ENCODE measurements around the gene NFATC2.

DNA sequence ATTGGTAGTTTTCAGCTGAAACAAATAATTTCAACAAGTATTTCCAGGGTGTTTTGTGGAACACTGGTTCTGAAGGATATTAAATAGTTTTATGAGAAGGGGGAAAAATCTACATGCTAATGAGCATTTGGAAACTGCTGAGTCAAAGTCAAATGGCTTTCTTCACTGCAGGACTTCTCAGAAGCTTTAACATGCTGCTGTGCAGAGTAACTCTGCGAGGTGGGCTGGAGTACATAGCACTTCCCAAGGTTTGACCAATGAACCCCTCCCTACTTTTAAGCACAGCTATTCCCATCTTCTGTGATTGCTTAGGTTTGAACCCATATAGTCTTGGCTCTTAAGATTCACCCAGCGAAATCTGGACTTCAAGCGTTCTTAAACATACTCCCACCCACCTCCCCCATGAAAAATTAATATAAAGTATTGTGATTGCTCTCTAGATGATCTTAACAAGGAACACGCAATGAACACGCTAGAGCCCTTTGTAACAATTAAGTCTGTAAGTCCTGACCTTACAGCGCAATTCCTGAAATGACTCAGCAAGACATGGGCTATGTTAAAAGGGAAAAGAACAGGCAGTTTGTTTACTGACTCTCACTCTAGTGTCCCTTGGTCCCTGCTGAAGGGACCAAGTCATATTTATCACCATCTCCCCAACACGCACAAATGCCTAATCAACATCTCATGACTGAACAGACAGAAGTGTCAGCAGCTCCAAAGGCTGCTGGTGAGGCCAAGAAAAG lies 105.2 kb downstream of the NFATC2 start:
- TF ChIP-seq, protein P1, sequence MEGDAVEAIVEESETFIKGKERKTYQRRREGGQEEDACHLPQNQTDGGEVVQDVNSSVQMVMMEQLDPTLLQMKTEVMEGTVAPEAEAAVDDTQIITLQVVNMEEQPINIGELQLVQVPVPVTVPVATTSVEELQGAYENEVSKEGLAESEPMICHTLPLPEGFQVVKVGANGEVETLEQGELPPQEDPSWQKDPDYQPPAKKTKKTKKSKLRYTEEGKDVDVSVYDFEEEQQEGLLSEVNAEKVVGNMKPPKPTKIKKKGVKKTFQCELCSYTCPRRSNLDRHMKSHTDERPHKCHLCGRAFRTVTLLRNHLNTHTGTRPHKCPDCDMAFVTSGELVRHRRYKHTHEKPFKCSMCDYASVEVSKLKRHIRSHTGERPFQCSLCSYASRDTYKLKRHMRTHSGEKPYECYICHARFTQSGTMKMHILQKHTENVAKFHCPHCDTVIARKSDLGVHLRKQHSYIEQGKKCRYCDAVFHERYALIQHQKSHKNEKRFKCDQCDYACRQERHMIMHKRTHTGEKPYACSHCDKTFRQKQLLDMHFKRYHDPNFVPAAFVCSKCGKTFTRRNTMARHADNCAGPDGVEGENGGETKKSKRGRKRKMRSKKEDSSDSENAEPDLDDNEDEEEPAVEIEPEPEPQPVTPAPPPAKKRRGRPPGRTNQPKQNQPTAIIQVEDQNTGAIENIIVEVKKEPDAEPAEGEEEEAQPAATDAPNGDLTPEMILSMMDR (conservative IDR thresholded peaks at IDR 0.05 in 1 of 2, IDR thresholded peaks at IDR 0.05 in 1 of 2; ENCODE audit: extremely low read depth in 1 of 2, insufficient read depth in 1 of 2, low read depth in 1 of 2, low read length in 2 of 2), result no peak
- no peak for TF ChIP-seq EZH2 (IDR thresholded peaks at IDR 0.05; ENCODE audit: borderline replicate concordance, low read length)

Data from mammary epithelial cell (primary cell).